ENCODE measurements around the gene CALN1.

DNA sequence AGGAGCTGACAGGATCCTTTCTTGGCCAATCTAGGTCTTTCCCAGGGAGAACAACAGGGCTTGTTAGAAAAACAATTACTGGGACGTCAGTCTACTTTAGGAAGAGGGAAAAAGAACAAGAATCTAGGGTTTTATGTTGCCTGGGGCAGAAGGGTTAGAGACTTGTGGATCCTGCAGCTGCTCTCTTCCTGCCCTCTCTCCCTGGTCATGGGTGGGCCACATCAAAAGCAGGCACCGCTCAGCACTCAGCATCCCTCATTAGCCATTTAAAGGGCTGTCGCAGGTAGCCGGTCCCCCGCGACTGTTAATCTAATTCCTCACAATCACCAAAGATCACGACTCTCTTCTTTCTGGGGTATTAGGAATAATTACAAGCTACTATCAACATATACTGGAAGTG, 631.9 kb downstream of the CALN1 start:
- TF ChIP-seq, protein P1, sequence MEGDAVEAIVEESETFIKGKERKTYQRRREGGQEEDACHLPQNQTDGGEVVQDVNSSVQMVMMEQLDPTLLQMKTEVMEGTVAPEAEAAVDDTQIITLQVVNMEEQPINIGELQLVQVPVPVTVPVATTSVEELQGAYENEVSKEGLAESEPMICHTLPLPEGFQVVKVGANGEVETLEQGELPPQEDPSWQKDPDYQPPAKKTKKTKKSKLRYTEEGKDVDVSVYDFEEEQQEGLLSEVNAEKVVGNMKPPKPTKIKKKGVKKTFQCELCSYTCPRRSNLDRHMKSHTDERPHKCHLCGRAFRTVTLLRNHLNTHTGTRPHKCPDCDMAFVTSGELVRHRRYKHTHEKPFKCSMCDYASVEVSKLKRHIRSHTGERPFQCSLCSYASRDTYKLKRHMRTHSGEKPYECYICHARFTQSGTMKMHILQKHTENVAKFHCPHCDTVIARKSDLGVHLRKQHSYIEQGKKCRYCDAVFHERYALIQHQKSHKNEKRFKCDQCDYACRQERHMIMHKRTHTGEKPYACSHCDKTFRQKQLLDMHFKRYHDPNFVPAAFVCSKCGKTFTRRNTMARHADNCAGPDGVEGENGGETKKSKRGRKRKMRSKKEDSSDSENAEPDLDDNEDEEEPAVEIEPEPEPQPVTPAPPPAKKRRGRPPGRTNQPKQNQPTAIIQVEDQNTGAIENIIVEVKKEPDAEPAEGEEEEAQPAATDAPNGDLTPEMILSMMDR (IDR thresholded peaks at IDR 0.05) = no peak
- TF ChIP-seq SIN3A (IDR thresholded peaks at IDR 0.05; ENCODE audit: borderline replicate concordance, insufficient read depth, low read depth, low read length) = no peak

Measured in Panc1 (cell line).